Measurements from ENCODE around the gene ROBO4.

DNA sequence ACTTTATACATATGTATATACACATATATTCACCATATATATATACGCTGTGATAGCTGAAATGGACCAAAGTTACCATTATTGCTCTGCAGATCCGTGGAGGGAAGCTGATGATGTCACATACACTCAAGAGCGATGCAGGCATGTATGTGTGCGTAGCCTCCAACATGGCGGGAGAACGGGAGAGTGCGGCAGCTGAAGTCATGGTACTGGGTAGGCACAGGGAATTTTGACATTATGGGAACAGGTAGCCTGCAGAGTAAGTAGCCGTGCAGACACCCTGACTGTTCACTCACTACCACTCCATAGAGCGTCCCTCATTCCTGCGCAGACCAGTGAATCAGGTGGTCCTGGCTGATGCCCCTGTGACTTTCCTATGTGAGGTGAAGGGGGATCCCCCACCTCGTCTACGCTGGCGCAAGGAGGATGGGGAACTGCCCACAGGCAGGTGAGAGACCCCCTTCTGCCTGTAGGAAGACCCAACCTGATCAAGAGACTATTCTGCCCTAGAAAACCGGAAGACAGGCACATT, 27.7 kb downstream of the ROBO4 start:
- TF ChIP-seq EZH2 (optimal IDR thresholded peaks at IDR 0.05; ENCODE audit: low read depth, low read length): no peak
- TF ChIP-seq, protein P1, sequence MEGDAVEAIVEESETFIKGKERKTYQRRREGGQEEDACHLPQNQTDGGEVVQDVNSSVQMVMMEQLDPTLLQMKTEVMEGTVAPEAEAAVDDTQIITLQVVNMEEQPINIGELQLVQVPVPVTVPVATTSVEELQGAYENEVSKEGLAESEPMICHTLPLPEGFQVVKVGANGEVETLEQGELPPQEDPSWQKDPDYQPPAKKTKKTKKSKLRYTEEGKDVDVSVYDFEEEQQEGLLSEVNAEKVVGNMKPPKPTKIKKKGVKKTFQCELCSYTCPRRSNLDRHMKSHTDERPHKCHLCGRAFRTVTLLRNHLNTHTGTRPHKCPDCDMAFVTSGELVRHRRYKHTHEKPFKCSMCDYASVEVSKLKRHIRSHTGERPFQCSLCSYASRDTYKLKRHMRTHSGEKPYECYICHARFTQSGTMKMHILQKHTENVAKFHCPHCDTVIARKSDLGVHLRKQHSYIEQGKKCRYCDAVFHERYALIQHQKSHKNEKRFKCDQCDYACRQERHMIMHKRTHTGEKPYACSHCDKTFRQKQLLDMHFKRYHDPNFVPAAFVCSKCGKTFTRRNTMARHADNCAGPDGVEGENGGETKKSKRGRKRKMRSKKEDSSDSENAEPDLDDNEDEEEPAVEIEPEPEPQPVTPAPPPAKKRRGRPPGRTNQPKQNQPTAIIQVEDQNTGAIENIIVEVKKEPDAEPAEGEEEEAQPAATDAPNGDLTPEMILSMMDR (IDR thresholded peaks at IDR 0.05; ENCODE audit: low read length): no peak
